NCI-H1436 treated with DMSO at 0.1 percent for 48 hours (cell line): ENCODE data around the gene INMT.

Source experiments
- DNase-seq: peaks from one replicate; lab custom pipeline; 2025; lab: John Stamatoyannopoulos, UW

Gene INMT

DNA sequence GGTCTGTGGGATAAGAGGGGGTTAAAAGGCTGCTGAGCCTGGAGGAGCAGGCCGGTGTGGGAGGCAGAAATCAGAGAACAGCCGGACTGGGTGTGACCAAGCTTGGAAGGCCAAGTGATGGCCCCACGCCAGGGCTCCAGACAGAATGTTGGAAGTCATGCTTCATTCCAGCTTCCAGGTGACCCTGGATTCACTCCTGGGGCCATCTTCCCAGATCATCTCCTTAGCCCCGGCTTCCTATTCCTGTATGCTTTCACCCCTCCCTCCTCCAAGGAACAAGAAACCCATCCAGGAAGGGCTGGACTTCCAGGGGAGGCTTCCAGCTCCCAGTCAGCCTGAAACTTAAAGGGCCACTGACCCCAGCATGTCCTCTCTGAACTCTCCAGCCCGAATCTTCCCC, 1.0 kb downstream of the INMT start:
- DNase-seq = no peak

DNA sequence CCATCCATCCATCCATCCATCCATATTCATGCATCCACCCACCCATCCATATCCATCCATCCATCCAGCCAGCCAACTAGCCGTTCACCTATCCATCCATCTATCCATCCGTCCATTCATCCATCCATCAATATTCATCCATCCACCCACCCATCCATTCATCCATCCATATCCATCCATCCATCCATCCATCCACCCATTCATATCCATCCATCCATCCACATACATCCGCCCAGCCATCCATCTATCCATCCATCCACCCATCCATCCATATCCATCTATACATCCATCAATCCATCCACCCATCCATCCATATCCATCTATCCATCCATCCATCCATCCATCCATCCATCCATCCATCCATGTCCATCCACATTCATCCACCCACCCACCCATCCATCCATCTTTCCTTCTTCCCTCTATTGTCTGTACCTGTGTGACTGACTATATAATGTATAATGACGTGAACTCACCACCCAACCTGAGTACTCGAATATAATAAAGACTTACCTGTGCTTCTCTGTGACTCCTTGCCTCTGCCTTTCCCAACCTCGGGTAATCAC, 2.5 kb downstream of the INMT start:
- no peak for DNase-seq

GRCh38 chr7:30755384-30756154, 3.6 kb downstream of the INMT start:
- DNase-seq = no peak

- no peak for DNase-seq
Observed at GRCh38 chr7:30757342-30757692, 5.4 kb downstream of the INMT start.

DNA sequence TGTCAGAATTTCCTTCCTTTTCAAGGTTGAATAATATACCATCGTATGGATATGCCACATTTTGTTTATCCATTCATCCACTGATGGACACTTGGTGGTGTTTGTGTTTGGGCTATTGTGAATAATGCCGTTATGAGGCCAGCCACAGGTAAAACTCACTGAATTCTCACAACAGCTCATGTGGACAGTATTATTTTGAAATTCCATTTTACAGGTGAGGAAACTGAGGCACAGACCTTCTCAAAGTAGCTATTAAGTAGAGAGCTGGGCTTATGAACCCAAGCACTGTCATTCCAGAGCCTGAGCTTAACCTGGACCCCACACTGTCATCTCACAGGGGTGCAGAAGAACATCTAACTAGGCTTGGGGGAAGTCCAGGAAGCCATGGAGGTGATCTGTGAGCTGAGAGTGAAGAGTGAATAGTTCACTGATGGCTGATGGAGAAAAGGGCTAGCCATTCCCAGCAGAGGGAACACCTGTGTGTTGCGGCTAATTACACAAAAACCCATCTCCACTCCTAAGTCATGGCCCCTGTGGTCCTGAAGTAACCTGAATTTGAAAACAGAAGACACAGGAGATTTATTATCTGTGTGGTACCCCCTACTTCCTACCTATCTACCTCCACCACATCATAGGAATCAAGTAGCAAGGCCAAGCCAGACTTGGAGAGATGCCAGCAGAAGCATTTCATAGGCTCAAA, 8.7 kb downstream of the INMT start:
- DNase-seq = no peak

DNA sequence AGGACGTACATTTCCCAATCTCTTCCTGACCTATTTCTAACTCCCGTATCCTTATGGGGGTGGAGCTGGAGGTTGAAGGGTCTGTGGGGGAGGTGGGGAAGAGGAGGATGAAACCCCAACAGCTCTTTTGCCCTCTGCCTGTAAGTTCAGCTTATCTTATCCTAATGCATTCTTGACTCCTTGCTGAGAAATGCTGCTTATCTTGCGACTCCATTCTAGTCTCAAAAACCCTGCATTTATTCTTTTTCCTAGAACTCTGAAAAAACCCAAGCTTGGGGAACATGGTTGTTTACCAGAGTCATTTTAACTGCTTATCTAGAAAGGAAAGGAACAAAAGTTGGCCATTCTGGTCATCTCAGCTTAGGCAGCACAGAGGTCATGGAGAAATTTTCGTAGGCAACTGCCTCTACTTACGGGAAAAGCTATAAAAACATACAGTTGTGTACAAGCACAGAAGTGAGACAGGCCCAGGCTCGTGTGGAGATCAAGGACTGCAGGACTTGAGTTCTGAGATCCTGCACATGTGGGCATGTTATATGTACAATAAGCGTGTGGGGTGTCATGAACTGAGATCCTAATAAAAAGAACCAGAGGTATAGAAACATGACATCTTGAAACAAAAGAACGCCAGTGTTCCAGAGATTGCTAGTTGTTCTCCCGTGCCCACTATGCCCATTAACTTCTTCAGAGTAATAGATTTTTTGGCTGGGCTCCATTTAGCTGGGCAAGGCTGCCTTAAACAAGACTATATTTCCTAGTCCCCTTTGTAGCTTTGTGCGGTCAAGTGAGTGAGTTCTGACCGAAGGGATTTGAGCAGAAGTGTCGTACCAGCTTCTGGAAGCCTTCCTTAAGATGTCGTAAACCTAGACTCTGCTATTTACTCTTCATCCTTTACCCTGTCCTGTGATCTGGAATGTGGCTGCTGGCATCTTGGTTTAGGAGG, 9.6 kb downstream of the INMT start:
- DNase-seq = no peak

DNA sequence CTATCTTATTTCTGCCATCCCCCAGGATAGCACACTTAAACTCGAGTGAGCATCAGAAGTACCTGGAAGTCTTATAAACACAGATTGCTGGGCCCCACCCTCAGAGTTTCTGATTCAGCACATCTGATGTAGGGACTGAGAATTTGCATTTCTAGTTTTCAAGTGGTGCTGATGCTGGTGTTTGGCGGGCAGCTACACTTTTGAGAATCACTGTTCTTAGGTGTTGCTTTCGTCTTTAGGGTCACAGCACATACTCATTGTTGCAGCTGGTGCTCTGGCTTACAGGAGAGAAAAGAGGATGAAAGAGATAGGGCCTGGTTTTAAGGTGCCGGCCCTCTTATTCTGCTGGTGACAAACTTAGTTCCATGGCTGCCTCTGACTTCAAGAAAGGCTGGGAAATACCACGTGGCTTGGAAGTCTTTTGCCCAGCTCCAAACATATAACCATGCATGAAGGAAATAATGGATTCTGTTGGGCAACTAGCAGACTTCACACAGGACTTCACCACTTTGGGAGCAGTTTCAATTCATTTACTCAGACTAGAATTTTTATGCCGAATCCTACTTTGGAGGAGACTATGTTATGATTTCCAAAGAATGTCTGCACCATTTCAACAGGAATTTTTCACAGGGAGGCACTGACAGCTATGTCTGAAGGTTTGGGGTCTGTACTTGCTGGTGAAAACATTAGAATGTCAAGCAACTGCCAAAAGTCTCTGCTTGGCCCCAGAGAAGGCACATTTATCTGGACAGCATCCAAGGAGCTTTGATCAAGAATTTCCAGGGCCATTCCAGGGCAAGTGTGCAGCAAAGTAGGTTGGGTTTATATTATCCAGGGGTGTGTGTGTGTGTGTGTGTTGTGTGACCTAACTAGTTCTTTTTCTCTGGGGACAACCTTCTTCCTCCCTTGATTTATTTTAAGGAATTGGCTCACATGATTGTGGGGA, 12.4 kb downstream of the INMT start:
- no peak for DNase-seq

DNA sequence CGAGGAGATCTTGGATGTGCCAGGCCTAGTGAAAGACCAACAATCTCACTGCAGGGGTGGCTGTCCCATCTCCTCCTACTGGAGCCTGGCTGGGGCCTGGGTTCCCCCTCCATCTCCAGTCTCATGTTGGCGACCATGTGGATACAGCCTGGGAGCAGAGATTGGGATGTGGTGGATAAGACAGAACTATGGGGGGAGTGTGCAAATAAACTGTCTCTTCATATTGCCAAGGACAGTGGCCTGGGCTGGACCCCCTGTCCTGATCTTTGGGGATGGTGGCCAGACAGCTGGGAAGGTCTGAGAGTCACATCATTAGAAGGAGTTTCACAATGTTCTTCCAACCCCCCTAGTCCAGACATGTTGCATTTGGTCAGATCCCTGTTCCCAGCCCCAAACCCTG, 13.5 kb downstream of the INMT start:
- no peak for DNase-seq

DNA sequence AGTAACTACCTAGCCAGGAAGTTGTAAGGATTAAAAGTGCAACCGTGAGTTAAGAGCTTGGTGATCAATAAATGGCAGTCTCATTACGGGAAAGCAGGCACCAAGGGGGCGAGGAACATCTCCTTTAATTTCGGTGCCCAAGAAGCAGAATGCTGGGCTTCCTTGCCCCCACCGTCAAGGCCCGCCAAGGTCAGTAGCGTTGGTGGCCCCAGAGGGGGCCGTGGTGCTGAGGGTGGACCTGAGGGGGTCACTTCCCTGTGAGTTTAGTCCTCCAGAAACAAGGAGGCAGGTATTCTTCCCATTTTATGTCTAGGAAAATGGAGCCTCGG, 18.9 kb downstream of the INMT start:
- no peak for DNase-seq

DNA sequence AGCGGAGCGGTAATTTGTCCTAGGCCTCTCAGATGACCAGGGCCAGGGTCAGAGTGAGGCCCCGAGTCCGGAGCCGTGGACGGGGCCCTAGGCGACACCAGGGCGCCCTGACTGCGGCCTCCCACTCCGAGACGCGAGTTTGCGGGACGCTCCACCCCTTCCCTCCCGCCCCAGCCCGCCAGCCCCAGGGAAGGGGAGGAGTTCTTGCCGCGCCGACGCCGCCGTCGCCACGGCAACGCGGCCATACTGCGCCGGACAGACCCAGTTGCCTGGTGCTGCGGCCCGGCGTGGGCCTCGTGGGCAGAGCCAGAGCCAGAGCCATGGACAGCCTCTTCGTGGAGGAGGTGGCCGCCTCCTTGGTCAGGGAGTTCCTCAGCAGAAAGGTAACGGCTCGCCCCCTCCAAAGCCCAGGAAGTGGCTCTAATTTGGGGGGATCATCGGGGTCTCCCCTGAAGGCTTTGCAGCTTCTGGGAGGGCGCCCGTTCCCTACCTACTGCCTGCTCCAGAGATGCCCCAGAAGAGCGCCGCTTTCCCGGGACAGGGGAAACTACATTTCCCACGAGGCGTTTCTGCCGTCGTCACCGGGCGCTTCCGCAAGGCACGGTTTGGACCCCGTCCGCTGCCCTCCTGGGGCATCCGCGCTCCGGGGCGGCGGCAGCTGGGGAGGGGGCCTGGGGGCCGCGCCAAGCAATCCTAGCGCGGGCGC, 19.4 kb downstream of the INMT start, which contains the start of gene MINDY4:
TSS of gene MINDY4 (plus strand) at position 244 of the 706 bp plus-strand sequence. CDS start at position 321, 77 bp downstream.
- no peak for DNase-seq

GRCh38 chr7:30771880-30772425, 20.0 kb downstream of the INMT start:
- no peak for DNase-seq

DNA sequence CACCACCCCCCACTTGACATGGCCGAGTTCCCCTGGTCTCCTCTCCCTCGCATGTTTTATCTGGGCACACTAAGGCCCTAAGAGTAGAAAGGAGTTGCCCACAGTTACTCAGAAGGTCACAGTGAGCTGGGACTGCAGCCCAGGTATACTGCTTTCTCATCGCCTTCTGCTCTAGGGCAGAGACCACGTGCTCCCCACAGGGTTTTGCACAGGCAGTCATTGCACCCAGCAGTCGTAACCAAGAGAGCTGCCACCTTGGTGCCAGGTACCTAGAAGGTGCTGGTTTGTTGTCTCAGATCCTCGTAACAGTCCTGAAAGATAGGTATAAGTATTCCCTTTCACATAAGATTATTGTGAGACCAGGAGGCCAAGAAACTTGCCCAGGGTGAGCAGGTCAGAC, 21.0 kb downstream of the INMT start:
- DNase-seq = no peak

GRCh38 chr7:30775992-30776391, 24.1 kb downstream of the INMT start:
- DNase-seq = no peak

- no peak for DNase-seq
Observed at GRCh38 chr7:30776971-30777370, 25.0 kb downstream of the INMT start.

DNA sequence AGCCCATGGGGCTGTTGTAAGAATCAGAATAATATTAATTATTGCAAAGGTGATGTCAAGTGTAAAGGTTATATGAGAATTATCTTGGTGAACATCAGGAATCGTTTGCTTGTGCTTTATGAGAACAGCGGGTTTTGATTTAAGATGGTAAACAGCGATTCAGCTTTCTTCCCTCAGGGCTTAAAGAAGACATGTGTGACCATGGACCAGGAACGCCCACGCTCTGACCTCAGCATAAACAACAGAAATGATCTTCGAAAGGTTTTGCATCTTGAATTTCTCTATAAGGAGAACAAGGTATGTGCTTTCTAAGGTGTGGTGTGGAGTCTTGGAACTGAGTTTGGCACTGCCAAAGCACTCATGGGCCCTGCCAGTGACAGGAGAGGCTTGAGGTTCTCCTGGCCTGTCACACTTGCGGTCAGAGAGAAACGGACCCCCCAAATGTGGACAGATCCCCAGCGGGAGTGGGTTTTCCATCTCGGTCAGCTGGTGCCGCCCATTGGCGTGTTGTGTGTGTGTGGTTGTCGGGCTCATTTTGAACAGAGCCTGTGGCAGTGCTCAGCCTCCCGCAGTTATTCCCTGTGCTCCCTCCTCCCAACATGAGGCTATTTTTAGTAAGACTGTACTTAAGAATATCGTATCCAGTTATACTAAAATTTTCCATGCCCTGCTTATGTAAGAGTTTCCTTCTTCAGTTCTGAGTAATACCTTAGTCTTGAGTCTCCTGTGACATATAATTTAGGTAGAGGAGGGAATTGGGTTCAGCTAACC, 26.5 kb downstream of the INMT start:
- DNase-seq = no peak

DNA sequence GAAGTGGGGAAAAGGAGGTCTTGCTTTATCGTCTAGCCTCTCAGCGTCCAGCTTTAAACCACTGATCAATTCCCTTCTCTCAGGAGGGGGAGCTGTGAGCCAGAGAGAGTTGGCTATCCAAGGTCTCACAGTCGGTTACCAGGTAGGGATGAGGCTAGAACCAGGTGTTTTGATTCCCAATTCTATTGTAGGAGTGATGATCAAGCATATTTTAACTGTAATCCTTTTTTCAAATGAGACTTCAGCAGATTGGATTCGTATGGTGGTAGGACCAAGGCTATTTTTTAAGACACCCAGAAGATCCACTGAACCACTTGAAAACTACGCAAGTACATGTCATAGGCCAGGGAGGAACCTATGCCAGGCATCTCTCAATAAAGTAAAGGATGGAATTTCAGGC, 27.6 kb downstream of the INMT start:
- no peak for DNase-seq

GRCh38 chr7:30780941-30781340, 29.0 kb downstream of the INMT start:
- no peak for DNase-seq

- DNase-seq = no peak
Observed at GRCh38 chr7:30782690-30783089, 30.8 kb downstream of the INMT start.

GRCh38 chr7:30785786-30786185, 33.9 kb downstream of the INMT start:
- no peak for DNase-seq

- no peak for DNase-seq
Observed at GRCh38 chr7:30787486-30787885, 35.6 kb downstream of the INMT start.
